Sigmoid colon (tissue), 4 donors: ENCODE measurements around the gene CFAP20DC.

Experiments used
- EP300 ChIP-seq, 4 donors: sonication (generic); formaldehyde crosslinking; IDR thresholded peaks; one replicate each; pipeline ENCODE4 v1.6.1; 2017; ENCODE audit warnings: antibody characterized with exemption in 4 of 4
- TF ChIP-seq, protein P1 (sequence below), 4 experiments: fragments of 450-650 bp in 3 of 4; fragments of 200-600 bp in 1 of 4; IDR thresholded peaks; one replicate each; pipeline ENCODE4 v1.5.1; 2016 to 2019; ENCODE audit warnings: antibody characterized with exemption in 4 of 4, mild to moderate bottlenecking in 3 of 4, moderate library complexity in 2 of 4

- TF ChIP-seq, protein P1, sequence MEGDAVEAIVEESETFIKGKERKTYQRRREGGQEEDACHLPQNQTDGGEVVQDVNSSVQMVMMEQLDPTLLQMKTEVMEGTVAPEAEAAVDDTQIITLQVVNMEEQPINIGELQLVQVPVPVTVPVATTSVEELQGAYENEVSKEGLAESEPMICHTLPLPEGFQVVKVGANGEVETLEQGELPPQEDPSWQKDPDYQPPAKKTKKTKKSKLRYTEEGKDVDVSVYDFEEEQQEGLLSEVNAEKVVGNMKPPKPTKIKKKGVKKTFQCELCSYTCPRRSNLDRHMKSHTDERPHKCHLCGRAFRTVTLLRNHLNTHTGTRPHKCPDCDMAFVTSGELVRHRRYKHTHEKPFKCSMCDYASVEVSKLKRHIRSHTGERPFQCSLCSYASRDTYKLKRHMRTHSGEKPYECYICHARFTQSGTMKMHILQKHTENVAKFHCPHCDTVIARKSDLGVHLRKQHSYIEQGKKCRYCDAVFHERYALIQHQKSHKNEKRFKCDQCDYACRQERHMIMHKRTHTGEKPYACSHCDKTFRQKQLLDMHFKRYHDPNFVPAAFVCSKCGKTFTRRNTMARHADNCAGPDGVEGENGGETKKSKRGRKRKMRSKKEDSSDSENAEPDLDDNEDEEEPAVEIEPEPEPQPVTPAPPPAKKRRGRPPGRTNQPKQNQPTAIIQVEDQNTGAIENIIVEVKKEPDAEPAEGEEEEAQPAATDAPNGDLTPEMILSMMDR (IDR thresholded peaks at IDR 0.05), result no peak
- TF ChIP-seq EP300 (IDR thresholded peaks at IDR 0.05), result no peak
These were observed 188.3 kb downstream of the CFAP20DC start for GRCh38 chr3:58861551-58861950.
